B cell (primary cell): ENCODE results near the gene PRELID1. TPM values are rescaled to one million over a fixed set of nuclear protein-coding genes. Genes with fewer than 3 reads are reported as not detected.

ENCODE experiments used
- ATAC-seq: fragments of 200-7000 bp; cut with Tn5 transposase; one replicate; pipeline ENCODE4 v1.10.0; 2021; ENCODE audit warnings: low read depth, mild to moderate bottlenecking, moderate number of reproducible peaks, moderate library complexity
- CTCF ChIA-PET: fragments of 350-600 bp; sonication (Branson Sonifier 250); formaldehyde crosslinking; loops from one replicate; lab custom pipeline; 2021; ENCODE audit warnings: antibody characterized with exemption, inconsistent platforms; lab: Charles Lee
- POLR2A ChIA-PET: fragments of 350-600 bp; sonication (Branson Sonifier 250); formaldehyde crosslinking; loops from one replicate; lab custom pipeline; 2021; ENCODE audit warnings: antibody characterized with exemption; lab: Charles Lee
- DNase-seq: peaks from one replicate; pipeline ENCODE4 v3.0.0; 2013
- H2AFZ ChIP-seq: 2 replicates; pipeline ENCODE4 v1.6.1; 2012; ENCODE audit warnings: mild to moderate bottlenecking, low read depth, low read length; ENCODE audit not compliant: insufficient read depth, poor library complexity, severe bottlenecking
- H3K27ac ChIP-seq, 2 donors: 1 replicate in 1 of 2; 2 replicates in 1 of 2; pipeline ENCODE4 v1.5.1; 2012 to 2013; ENCODE audit warnings: low read length in 2 of 2, mild to moderate bottlenecking in 2 of 2, moderate library complexity in 1 of 2
- H3K27me3 ChIP-seq, 4 experiments: fragments of 200-600 bp in 1 of 4; sonication (generic) in 1 of 4; replicated peaks in 1 of 4; 1 replicate in 2 of 4; 2 replicates in 2 of 4; pipeline versions ENCODE4 v1.6.1 to v1.7.0; 2013 to 2016; ENCODE audit warnings: low read length in 3 of 4, mild to moderate bottlenecking in 2 of 4, mixed read lengths in 1 of 4, moderate library complexity in 1 of 4; ENCODE audit not compliant: insufficient read depth in 4 of 4, control insufficient read depth in 3 of 4; ENCODE audit errors: control extremely low read depth in 1 of 4
- H3K36me3 ChIP-seq, 2 experiments: replicated peaks in 1 of 2; 1 replicate in 1 of 2; 2 replicates in 1 of 2; pipeline versions ENCODE4 v1.6.1 to v1.7.1; 2013; ENCODE audit warnings: low read length in 1 of 2; ENCODE audit not compliant: insufficient read depth in 2 of 2, control insufficient read depth in 1 of 2; ENCODE audit errors: control extremely low read depth in 1 of 2, extremely low read depth in 1 of 2
- H3K4me1 ChIP-seq, 2 donors: fragments of 200-600 bp in 1 of 2; sonication (generic) in 1 of 2; 1 replicate in 1 of 2; 2 replicates in 1 of 2; pipeline versions ENCODE4 v1.5.1 to v1.6.1; 2013 to 2017; ENCODE audit warnings: low read length in 2 of 2; ENCODE audit not compliant: control insufficient read depth in 2 of 2, insufficient read depth in 2 of 2
- H3K4me2 ChIP-seq: replicated peaks from 2 replicates; pipeline ENCODE3; 2012; ENCODE audit warnings: mild to moderate bottlenecking, low read depth, low read length; ENCODE audit not compliant: poor library complexity, severe bottlenecking
- H3K4me3 ChIP-seq, 5 experiments: fragments of 200-600 bp in 1 of 5; sonication (generic) in 1 of 5; 1 replicate in 3 of 5; 2 replicates in 2 of 5; pipeline versions ENCODE4 v1.5.1 to v1.7.0; 2011 to 2016; ENCODE audit warnings: low read length in 4 of 5, mild to moderate bottlenecking in 4 of 5, low read depth in 2 of 5, control low read depth in 1 of 5, moderate library complexity in 1 of 5; ENCODE audit not compliant: insufficient read depth in 1 of 5; ENCODE audit errors: control extremely low read depth in 1 of 5, extremely low read depth in 1 of 5
- H3K79me2 ChIP-seq: fragments of 200-600 bp; sonication (generic); one replicate; pipeline ENCODE4 v1.6.0; 2016; ENCODE audit warnings: low read length; ENCODE audit not compliant: control insufficient read depth, insufficient read depth
- H3K9ac ChIP-seq: fragments of 200-600 bp; sonication (generic); 2 replicates; pipeline ENCODE4 v1.6.1; 2017; ENCODE audit warnings: mild to moderate bottlenecking, low read length, moderate library complexity
- H3K9me3 ChIP-seq, 3 donors: one replicate each; pipeline versions ENCODE4 v1.6.1 to v1.7.1; 2013; ENCODE audit warnings: low read length in 2 of 3; ENCODE audit not compliant: control insufficient read depth in 2 of 3, insufficient read depth in 1 of 3; ENCODE audit errors: control extremely low read depth in 1 of 3
- H4K20me1 ChIP-seq: 2 replicates; pipeline ENCODE4 v1.6.0; 2012; ENCODE audit warnings: mild to moderate bottlenecking, low read length; ENCODE audit not compliant: insufficient read depth, control insufficient read depth, poor library complexity, severe bottlenecking
- H3K27ac Mint-ChIP-seq: one replicate; pipeline ENCODE4 v1.8.0; 2021; ENCODE audit warnings: mixed read lengths
- H3K27me3 Mint-ChIP-seq: one replicate; pipeline ENCODE4 v1.8.0; 2021; ENCODE audit warnings: mixed read lengths
- H3K4me1 Mint-ChIP-seq: one replicate; pipeline ENCODE4 v1.8.0; 2021; ENCODE audit warnings: mixed read lengths
- H3K4me3 Mint-ChIP-seq: one replicate; pipeline ENCODE4 v1.8.0; 2021; ENCODE audit warnings: mixed read lengths
- H3K9me3 Mint-ChIP-seq: one replicate; pipeline ENCODE4 v1.8.0; 2022; ENCODE audit warnings: mixed read lengths; ENCODE audit not compliant: insufficient read depth
- EZH2 ChIP-seq: IDR thresholded peaks from 2 replicates; pipeline ENCODE4 v1.6.1; 2012; ENCODE audit warnings: borderline replicate concordance, low read depth, mild to moderate bottlenecking, moderate library complexity, low read length; ENCODE audit not compliant: insufficient read depth, poor library complexity, severe bottlenecking
- WGBS: methylation state at CpG from one replicate; pipeline ENCODE4 v1.1.5; 2013; ENCODE audit warnings: missing lambda C conversion rate; ENCODE audit not compliant: insufficient coverage; 5-methylcytosine and 5-hydroxymethylcytosine counted together
- intact Hi-C: fragments of 100-400 bp; cut with micrococcal nuclease; formaldehyde crosslinking; loops from one replicate; pipeline ENCODE4 v1.10.0; 2022
- polyA plus RNA-seq: library from polyadenylated mRNA; depleted of rRNA; stranded (reverse); fragments of >200 nt; gene quantifications from 2 replicates; pipeline ENCODE4 v1.2.3, GENCODE V29; 2012
- total RNA-seq, 2 donors: library from RNA; stranded (reverse); fragments of 120-200 nt in 1 of 2; gene quantifications; 1 replicate in 1 of 2; 2 replicates in 1 of 2; pipeline versions ENCODE4 v1.2.3 to v1.2.4, GENCODE V29; 2013 to 2022
- TF ChIP-seq, protein P1 (sequence below): fragments of 200-600 bp; IDR thresholded peaks from one replicate; pipeline ENCODE4 v1.8.0; 2022; ENCODE audit warnings: antibody characterized with exemption, mild to moderate bottlenecking

PRELID1 gene
- total and polyA plus RNA-seq, 2 donors (not counting 1 experiment from before 2014, with no cell fraction given) = 71.7 to 86.8 TPM

- Mint-ChIP-seq H3K27me3 (no peaks in the 10 kb centered on the region), H3K4me3 (no peak overlapping the region), H3K9me3 (no peaks in the 10 kb centered on the region), H3K27ac (no peak overlapping the region), H3K4me1 (peaks cover 39% of the 10 kb centered on the region)
- Histone ChIP-seq H3K9me3 (no peaks in the 10 kb centered on the region), H3K9ac (no peak overlapping the region), H3K4me3 (no peak overlapping the region), H4K20me1 (peaks cover 41% of the 10 kb centered on the region), H3K79me2 (peaks cover 93% of the 10 kb centered on the region), H3K4me2 (no peak overlapping the region), H3K4me1 (peaks cover 20 to 22% of the 10 kb centered on the region in 2 donors), H2AFZ (no peak overlapping the region), H3K27ac (no peak overlapping the region), H3K36me3 (peaks cover 5 to 33% of the 10 kb centered on the region in 2 experiments), H3K27me3 (no peaks in the 10 kb centered on the region)
- intact Hi-C loops = no loop called here
- ChIA-PET CTCF (interaction anchor here (0.7 to 1.2 kb wide), 2 partner anchors 31 to 36 kb away, joined by 3 read pairs; no protein-coding TSS in a partner anchor), POLR2A (no interaction called here)
- TF ChIP-seq EZH2 = no peak
- ATAC-seq (no peak), DNase-seq (no peak)
- WGBS = 100% methylated on average over 1 of the region's 4 CpGs
Measured at GRCh38 chr5:177346820-177347219, 43.2 kb downstream of the PRELID1 start.

- no peak overlapping the region for H3K4me3 Mint-ChIP-seq
- ChIA-PET POLR2A (no interaction called here), CTCF (no interaction called here)
- intact Hi-C loops = no loop called here
- H3K27me3 Mint-ChIP-seq = no peaks in the 10 kb centered on the region
- ATAC-seq (no peak), DNase-seq (no peak)
- H3K9ac ChIP-seq = no peak overlapping the region
- peaks cover 43% of the 10 kb centered on the region for H3K4me1 Mint-ChIP-seq
- no peak for TF ChIP-seq EZH2
- TF ChIP-seq, protein P1, sequence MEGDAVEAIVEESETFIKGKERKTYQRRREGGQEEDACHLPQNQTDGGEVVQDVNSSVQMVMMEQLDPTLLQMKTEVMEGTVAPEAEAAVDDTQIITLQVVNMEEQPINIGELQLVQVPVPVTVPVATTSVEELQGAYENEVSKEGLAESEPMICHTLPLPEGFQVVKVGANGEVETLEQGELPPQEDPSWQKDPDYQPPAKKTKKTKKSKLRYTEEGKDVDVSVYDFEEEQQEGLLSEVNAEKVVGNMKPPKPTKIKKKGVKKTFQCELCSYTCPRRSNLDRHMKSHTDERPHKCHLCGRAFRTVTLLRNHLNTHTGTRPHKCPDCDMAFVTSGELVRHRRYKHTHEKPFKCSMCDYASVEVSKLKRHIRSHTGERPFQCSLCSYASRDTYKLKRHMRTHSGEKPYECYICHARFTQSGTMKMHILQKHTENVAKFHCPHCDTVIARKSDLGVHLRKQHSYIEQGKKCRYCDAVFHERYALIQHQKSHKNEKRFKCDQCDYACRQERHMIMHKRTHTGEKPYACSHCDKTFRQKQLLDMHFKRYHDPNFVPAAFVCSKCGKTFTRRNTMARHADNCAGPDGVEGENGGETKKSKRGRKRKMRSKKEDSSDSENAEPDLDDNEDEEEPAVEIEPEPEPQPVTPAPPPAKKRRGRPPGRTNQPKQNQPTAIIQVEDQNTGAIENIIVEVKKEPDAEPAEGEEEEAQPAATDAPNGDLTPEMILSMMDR = no peak
- no peak overlapping the region for H3K27ac ChIP-seq
- 94% methylated on average over 3 of the region's 4 CpGs for WGBS
- H3K9me3 ChIP-seq = no peaks in the 10 kb centered on the region
- H3K36me3 ChIP-seq = peaks cover 5 to 33% of the 10 kb centered on the region in 2 experiments
- no peak overlapping the region for H3K27ac Mint-ChIP-seq
- no peak overlapping the region for H3K4me2 ChIP-seq
- H3K9me3 Mint-ChIP-seq = no peaks in the 10 kb centered on the region
- H3K79me2 ChIP-seq = peaks cover 84% of the 10 kb centered on the region
- H2AFZ ChIP-seq = no peak overlapping the region
- H3K27me3 ChIP-seq = no peaks in the 10 kb centered on the region
- H3K4me3 ChIP-seq = no peak overlapping the region
- H4K20me1 ChIP-seq = peaks cover 34% of the 10 kb centered on the region
- H3K4me1 ChIP-seq = peaks cover 24 to 28% of the 10 kb centered on the region in 2 donors
Measured at GRCh38 chr5:177347699-177348098, 44.1 kb downstream of the PRELID1 start.
